GM18511 (cell line): ENCODE data around the gene CSPG4.
"Not testable (repeated sequence)": the region's sequence is repeated elsewhere in the genome, so short reads cannot be mapped to it uniquely, and the experiment has no call there.

Source experiments
- ATAC-seq: cut with Tn5 transposase; IDR thresholded peaks from one replicate; pipeline ENCODE4 v1.9.1; 2021; ENCODE audit warnings: mild to moderate bottlenecking, moderate library complexity; ENCODE audit not compliant: unreplicated experiment

The CSPG4 gene

GRCh38 chr15:75712668-75713337 lies at the start of gene CSPG4:
Gene CSPG4, minus strand, starts transcription at chr15:75712848. Its CDS starts 93 bp downstream, at chr15:75712755.
- no peak for ATAC-seq

- not testable (repeated sequence) for ATAC-seq
Measured at GRCh38 chr15:75762357-75762718, 49.7 kb upstream of the CSPG4 start.

- ATAC-seq, result no peak
Measured at GRCh38 chr15:75761446-75762356, 49.1 kb upstream of the CSPG4 start.

- ATAC-seq, result no peak
Measured at GRCh38 chr15:75760704-75761435, 48.2 kb upstream of the CSPG4 start.

GRCh38 chr15:75760131-75760520 lies 47.5 kb upstream of the CSPG4 start:
- ATAC-seq, result not testable (repeated sequence)

GRCh38 chr15:75759416-75760130 lies 46.9 kb upstream of the CSPG4 start:
- no peak for ATAC-seq

GRCh38 chr15:75758071-75758872 lies 45.6 kb upstream of the CSPG4 start:
- peak; percentile 78 for ATAC-seq

- not testable (repeated sequence) for ATAC-seq
Measured at GRCh38 chr15:75754871-75755270, 42.2 kb upstream of the CSPG4 start.

GRCh38 chr15:75753145-75753544 lies 40.5 kb upstream of the CSPG4 start:
- ATAC-seq, result no peak

- no peak for ATAC-seq
Measured at GRCh38 chr15:75751891-75752290, 39.2 kb upstream of the CSPG4 start.

- ATAC-seq, result no peak
Measured at GRCh38 chr15:75751116-75751875, 38.6 kb upstream of the CSPG4 start.

GRCh38 chr15:75750261-75751050 lies 37.8 kb upstream of the CSPG4 start:
- ATAC-seq, result no peak

GRCh38 chr15:75749820-75750219 lies 37.2 kb upstream of the CSPG4 start:
- ATAC-seq, result no peak

GRCh38 chr15:75748882-75749281 lies 36.2 kb upstream of the CSPG4 start:
- ATAC-seq, result not testable (repeated sequence)

GRCh38 chr15:75747121-75747520 lies 34.5 kb upstream of the CSPG4 start:
- not testable (repeated sequence) for ATAC-seq

GRCh38 chr15:75745305-75745704 lies 32.7 kb upstream of the CSPG4 start:
- no peak for ATAC-seq

- not testable (repeated sequence) for ATAC-seq
Measured at GRCh38 chr15:75742346-75742745, 29.7 kb upstream of the CSPG4 start.

- ATAC-seq, result no peak
Measured at GRCh38 chr15:75739791-75740190, 27.1 kb upstream of the CSPG4 start.
